HG02610 (cell line): ENCODE results near the gene ACADSB.

Source experiments
- ATAC-seq: cut with Tn5 transposase; IDR thresholded peaks from one replicate; pipeline ENCODE4 v1.9.1; 2021; ENCODE audit warnings: mild to moderate bottlenecking, moderate library complexity; ENCODE audit not compliant: unreplicated experiment

The ACADSB gene

DNA sequence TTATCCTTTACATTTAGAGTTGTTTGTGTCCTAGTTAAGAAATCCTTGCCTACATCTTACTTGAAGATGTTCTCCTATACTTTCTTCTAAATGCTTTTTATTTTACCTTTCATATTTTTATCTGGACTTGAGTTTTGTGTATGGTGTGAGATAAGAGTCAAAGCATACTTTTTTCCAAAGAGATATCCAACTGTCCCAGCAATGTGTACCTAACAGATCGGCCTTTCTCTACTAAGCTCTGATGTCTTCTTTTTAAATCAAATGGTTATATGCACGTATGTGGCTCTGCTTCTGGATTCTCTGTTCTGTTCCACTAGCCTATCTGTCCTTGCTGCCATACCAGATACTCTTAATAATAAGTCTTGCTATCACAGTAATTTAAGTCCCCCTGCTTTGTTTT, 7.4 kb upstream of the ACADSB start:
- ATAC-seq = no peak

- ATAC-seq = no peak
Observed at GRCh38 chr10:123004298-123004697, 4.5 kb upstream of the ACADSB start.

DNA sequence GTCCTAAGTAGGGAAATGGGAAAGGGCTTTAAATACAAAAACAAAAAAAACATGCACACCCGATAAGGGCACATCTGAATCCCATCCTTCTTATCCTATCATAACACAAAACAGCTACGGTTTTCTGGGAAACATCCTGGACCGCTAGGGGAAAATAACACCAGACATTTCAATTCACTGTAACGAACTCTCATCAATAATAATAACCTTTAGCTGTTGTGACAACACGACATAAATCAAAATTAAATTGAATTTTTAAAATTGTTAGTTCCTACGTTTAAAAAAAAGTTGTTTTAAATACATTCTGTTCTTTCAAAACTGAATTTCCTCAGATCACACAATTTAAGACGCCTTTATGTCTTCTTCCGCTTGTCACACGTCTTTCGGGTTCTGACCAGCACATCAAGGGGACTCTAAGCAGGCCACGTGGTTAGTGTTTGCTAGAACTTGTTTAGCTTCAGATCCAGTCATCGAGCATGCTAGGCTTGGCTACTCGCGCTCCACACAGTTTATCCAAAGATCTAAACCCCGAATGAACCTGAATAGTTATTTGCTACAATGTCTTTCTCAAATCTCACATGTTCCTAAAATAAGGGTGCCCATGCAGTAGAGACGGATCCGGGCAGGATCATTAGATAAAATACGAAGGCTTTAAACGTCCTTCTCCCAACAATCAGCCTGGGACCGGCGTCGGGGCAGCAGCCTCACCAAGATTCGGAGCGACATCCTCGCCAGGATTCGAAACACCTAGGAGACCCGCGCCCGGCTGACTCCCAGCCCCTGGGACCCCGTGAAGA, 1.1 kb upstream of the ACADSB start:
- ATAC-seq = peak; percentile 34

DNA sequence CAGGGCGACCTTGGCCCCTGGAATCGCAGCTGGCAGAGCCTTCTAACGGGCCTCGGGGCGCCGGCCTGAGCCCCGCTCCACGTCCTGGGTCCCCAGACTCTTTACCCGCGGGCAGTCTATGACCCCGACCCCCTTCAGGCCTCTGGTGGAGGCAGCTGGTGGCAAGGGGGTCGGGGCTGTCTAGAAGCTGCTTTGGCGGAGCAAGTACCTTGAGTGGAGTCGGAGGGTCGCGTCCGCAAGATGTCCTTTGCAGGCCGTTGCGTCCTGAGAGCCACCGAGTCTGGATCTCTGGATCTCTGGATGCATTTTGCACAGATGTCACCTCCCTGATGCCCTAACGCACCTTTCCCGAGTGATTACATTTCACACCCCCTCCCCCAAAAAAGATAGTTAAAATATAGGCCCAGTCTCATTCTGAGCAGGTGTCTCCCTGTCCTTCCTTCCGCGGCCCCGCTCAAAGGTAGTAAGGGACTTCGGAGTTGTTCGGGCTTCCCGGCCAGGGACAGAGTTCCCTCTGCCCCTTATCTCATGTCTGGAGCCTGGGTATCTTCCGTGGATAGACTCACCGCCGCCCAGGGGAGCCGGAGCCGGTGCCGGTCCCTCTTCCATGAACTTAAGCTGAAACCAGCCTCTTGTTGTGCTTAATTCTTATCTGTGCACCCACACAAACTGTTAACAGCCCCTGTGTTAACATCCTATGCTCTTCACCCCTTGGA, 457 bp downstream of the ACADSB start:
- peak; percentile 29 for ATAC-seq

DNA sequence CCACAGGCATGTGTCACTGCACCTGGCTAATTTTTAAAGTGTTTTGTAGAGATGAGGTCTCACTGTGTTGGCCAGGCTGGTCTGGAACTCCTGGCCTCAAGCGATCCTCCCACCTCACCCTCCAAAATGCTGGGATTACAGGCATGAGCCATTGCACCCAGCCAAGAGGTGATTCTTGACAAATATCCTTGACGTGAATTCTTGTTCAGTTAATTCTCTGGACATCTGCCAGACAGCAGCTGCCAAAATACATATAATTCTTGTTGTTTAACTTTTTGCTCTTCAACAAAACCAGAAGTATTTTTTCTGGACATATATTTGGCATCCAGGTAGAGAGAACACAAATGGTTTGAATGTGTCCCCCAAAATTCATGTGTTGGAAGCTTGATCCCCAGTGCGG, 3.2 kb downstream of the ACADSB start:
- no peak for ATAC-seq

DNA sequence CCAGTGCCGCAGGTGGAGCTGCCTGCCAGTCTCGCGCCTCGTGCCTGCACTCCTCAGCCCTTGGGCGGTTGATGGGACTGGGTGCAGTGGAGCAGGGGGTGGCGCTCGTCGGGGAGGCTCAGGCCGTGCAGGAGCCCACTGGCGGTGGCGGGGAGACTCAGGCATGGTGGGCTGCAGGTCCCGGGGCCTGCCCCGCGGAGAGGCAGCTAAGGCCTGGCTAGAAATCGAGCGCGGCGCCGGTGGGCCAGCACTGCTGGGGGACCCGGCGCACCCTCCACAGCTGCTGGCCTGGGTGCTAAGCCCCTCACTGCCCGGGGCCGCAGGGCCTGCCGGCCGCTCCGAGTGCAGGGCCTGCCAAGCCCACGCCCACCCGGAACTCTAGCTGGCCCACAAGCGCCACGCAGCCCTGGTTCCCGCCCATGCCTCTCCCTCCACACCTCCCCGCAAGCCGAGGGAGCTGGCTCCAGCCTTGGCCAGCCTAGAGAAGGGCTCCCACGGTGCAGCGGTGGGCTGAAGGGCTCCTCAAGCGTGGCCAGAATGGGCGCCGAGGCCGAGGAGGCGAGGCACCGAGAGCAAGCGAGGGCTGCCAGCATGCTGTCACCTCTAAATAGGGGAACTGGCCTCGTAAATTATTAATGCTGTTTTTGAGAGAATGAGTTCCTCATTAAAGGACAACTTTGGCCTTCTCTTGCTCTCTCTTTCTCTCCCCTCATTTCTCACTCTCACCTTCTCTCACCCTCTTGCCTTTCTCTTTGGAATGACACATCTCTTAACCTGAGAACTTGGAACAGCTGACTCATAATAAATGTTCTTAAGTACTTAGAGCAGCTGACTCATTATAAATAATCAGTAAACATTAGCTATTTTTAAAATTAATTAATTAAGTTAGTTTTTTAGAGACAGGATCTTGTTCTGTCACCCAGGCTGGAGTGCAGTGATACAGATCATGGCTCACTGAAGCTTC, 4.9 kb downstream of the ACADSB start:
- no peak for ATAC-seq

DNA sequence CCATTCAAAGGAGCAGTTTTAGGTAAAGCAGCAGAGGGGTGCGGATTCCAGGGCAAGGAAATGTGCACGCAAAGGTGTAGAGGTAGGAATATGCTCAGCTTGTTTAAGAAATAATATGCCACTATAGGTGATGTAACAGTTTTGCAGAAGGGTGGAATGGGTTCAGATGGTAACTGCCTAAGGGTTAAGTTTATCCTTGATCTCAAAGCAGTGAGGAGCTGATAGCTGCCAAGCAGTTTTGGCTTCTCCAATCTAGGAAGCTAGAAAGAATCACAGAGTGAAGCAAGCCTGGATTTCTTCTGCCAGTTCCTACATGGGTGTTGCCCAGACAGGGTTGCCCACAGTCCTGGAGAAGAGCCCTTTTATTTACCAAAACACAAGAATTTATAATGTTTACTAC, 6.0 kb downstream of the ACADSB start:
- ATAC-seq = no peak

- no peak for ATAC-seq
Observed at GRCh38 chr10:123016228-123016627, 7.4 kb downstream of the ACADSB start.

- ATAC-seq = no peak
Observed at GRCh38 chr10:123017421-123018165, 8.8 kb downstream of the ACADSB start.

- no peak for ATAC-seq
Observed at GRCh38 chr10:123018531-123018930, 9.7 kb downstream of the ACADSB start.

DNA sequence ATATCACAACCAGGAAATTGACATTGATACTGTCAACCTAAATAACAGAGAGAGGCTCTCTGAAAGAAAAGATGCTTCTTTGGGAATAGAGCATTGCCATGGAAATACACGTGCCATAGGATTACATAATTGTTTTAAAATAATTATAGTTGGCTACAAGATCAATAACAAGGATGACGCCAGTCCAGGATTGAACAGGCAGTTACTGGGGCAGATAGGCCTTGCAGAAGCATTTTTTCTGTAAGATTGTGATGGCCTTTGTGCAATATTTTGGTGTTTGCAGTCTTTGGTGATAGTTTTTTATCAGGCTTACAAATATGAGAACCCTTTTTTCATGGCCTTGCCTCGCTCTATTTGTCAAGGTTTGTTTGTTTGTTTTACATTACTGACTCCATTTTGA, 10.5 kb downstream of the ACADSB start:
- no peak for ATAC-seq

- ATAC-seq = no peak
Observed at GRCh38 chr10:123019941-123020703, 11.3 kb downstream of the ACADSB start.

DNA sequence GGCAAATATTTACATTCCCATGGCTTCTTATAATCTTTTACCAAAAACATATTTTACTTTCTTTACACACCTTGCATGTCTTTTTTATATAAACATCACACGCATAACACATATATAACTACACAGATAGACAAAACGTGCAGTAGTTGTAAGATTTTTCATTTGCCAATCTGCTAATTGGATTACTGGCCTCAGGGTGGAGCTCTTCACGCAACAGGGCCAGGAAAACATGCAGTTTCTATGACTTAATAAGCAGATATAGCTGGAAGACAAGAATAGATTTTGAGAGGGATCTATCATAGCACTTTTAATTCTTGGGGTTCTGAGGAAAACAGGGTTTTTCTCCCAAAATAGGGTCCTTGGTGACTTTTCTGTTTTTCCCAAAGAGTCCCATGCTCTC, 12.7 kb downstream of the ACADSB start:
- ATAC-seq = no peak

- ATAC-seq = no peak
Observed at GRCh38 chr10:123024540-123024939, 15.7 kb downstream of the ACADSB start.

- ATAC-seq = no peak
Observed at GRCh38 chr10:123026302-123026701, 17.5 kb downstream of the ACADSB start.

DNA sequence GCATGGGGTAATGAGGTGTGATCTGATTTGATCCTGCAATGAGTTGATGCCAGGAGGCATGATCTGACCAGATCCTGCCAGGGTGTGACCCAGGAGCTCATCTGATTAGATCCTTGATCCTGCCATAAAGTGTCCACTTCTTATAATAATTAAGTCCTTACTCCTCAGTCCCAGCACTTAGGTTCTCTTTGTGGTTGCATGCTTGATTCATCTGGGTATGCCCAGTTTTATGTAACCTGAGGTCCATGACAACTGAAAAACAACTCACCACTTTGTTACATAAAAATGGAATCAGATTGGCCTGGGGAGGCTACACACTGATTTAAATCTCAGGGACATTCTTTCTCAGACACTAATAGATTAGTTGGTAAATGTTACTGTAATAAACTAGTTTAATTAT, 19.1 kb downstream of the ACADSB start:
- ATAC-seq = no peak

GRCh38 chr10:123031124-123031523, 22.3 kb downstream of the ACADSB start:
- ATAC-seq = no peak

- no peak for ATAC-seq
Observed at GRCh38 chr10:123034332-123034731, 25.5 kb downstream of the ACADSB start.

DNA sequence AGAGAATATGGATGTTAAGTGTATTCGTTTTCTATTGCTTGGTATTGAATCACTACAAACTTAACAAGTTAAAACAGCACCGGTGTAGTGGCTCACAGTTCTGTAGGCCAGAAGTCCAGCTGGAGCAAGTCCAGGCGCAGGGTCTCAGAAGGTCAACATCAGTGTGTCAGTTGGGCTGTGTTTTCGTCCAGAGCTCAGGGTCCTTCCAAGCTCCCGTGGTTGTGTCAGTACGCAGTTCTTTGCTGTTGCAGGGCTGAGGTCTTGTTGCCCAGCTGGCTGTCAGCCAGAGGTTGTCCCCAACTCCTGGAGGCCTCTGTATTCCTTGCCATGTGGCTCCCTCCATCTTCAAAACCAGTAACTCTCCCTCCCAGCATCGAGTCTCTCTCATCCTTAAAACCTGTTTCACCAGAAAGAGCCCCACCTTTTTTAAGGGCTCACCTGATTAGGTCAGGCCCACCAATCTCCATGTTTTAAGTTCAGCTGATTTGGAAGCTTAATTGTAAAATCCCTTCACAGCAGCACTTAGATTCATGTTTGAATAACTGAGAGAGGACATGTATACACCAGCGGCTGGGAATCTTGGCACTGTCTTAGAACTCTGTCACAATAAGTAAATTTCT, 26.8 kb downstream of the ACADSB start:
- no peak for ATAC-seq
